Breast epithelium (tissue), 4 donors: Measurements from ENCODE around the gene FAM221B. TPM values are rescaled to one million over a fixed set of nuclear protein-coding genes. Genes with fewer than 3 reads are reported as not detected.

ENCODE experiments used
- DNase-seq, 2 donors: peaks; one replicate each; pipeline ENCODE4 v3.0.0-alpha.2; 2019; ENCODE audit warnings: low spot score in 2 of 2
- H3K27ac ChIP-seq, 2 donors: fragments of 200-600 bp; sonication (generic) in 1 of 2; one replicate each; pipeline ENCODE4 v1.5.1; 2016 to 2019; ENCODE audit warnings: mild to moderate bottlenecking in 1 of 2
- H3K27me3 ChIP-seq, 2 donors: fragments of 200-600 bp; sonication (generic) in 1 of 2; one replicate each; pipeline versions ENCODE4 v1.5.1 to v1.6.0; 2017 to 2019; ENCODE audit warnings: control low read depth in 1 of 2, mild to moderate bottlenecking in 1 of 2
- H3K36me3 ChIP-seq: fragments of 200-600 bp; one replicate; pipeline ENCODE4 v1.5.1; 2019
- H3K4me1 ChIP-seq, 2 donors: fragments of 200-600 bp; sonication (generic); one replicate each; pipeline ENCODE4 v1.5.1; 2016 to 2019; ENCODE audit warnings: control low read depth in 1 of 2
- H3K4me3 ChIP-seq, 3 donors: fragments of 200-600 bp; sonication (generic); 1 replicate in 2 of 3; 2 replicates in 1 of 3; pipeline ENCODE4 v1.5.1; 2016 to 2019; ENCODE audit warnings: mild to moderate bottlenecking in 3 of 3, moderate library complexity in 2 of 3
- H3K9me3 ChIP-seq, 2 donors: fragments of 200-600 bp; sonication (generic) in 1 of 2; one replicate each; pipeline ENCODE4 v1.5.1; 2016 to 2019; ENCODE audit warnings: control low read depth in 1 of 2
- POLR2A ChIP-seq: fragments of 450-650 bp; IDR thresholded peaks from one replicate; pipeline ENCODE4 v1.6.1; 2016; ENCODE audit warnings: antibody characterized with exemption, mild to moderate bottlenecking, moderate library complexity
- POLR2AphosphoS5 ChIP-seq, 3 donors: sonication (generic); formaldehyde crosslinking; IDR thresholded peaks; one replicate each; pipeline ENCODE4 v1.6.1; 2017; ENCODE audit warnings: antibody characterized with exemption in 3 of 3
- intact Hi-C: fragments of 100-400 bp; cut with DNase I; formaldehyde crosslinking; loops from one replicate; pipeline ENCODE4 v1.15.1; 2023; ENCODE audit warnings: low total_unique reads
- total RNA-seq, 3 donors: library from RNA; depleted of rRNA; stranded (reverse); fragments of >200 nt; gene quantifications; one replicate each; pipeline ENCODE4 v1.1.0, GENCODE V29; 2016
- TF ChIP-seq, protein P1 (sequence below), 3 donors: fragments of 450-650 bp; IDR thresholded peaks; one replicate each; pipeline ENCODE4 v1.5.1; 2016 to 2017; ENCODE audit warnings: antibody characterized with exemption in 3 of 3, mild to moderate bottlenecking in 3 of 3, moderate library complexity in 3 of 3

The FAM221B gene
- total RNA-seq, 3 donors from 2014 or later: 0.15 TPM; not detected in 2

- Histone ChIP-seq H3K36me3 (no peaks in the 10 kb centered on the region), H3K4me3 (no peak overlapping the region), H3K4me1 (no peaks in the 10 kb centered on the region), H3K27ac (no peak overlapping the region), H3K27me3 (no peaks in the 10 kb centered on the region), H3K9me3 (no peaks in the 10 kb centered on the region)
- intact Hi-C loops: no loop called here
- DNase-seq: no peak
- TF ChIP-seq, protein P1, sequence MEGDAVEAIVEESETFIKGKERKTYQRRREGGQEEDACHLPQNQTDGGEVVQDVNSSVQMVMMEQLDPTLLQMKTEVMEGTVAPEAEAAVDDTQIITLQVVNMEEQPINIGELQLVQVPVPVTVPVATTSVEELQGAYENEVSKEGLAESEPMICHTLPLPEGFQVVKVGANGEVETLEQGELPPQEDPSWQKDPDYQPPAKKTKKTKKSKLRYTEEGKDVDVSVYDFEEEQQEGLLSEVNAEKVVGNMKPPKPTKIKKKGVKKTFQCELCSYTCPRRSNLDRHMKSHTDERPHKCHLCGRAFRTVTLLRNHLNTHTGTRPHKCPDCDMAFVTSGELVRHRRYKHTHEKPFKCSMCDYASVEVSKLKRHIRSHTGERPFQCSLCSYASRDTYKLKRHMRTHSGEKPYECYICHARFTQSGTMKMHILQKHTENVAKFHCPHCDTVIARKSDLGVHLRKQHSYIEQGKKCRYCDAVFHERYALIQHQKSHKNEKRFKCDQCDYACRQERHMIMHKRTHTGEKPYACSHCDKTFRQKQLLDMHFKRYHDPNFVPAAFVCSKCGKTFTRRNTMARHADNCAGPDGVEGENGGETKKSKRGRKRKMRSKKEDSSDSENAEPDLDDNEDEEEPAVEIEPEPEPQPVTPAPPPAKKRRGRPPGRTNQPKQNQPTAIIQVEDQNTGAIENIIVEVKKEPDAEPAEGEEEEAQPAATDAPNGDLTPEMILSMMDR (IDR thresholded peaks at IDR 0.05): no peak
- no peak for TF ChIP-seq POLR2A
- no peak for TF ChIP-seq POLR2AphosphoS5 (IDR thresholded peaks at IDR 0.05)
These were observed 31.0 kb downstream of the FAM221B start for GRCh38 chr9:35797311-35798109.

DNA sequence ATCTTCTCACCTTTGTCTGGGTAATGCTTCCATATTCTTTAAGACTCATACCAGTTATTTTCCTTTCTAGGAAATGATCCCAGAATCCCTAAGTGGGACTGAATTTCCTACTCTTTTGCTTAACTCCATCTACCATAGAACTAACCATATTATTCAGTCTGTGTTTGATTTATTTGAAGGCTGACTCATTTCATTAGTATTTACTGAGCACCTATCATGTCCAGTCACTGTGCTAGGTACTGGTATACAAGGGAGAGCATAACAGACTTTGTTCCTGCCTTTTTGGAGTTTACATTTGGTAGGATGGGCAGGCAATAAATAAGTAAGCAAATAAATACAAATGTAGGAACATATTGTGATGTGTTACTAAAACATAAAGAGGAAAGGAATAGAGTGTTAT is 32.8 kb downstream of the FAM221B start:
- no peak overlapping the region for H3K27ac ChIP-seq
- no peaks in the 10 kb centered on the region for H3K27me3 ChIP-seq
- H3K4me3 ChIP-seq: no peak overlapping the region
- no peaks in the 10 kb centered on the region for H3K36me3 ChIP-seq
- no peak for DNase-seq
- intact Hi-C loops: no loop called here
- H3K9me3 ChIP-seq: no peaks in the 10 kb centered on the region
- no peak for TF ChIP-seq POLR2A
- H3K4me1 ChIP-seq: peaks cover 0 to 2% of the 10 kb centered on the region in 2 donors

DNA sequence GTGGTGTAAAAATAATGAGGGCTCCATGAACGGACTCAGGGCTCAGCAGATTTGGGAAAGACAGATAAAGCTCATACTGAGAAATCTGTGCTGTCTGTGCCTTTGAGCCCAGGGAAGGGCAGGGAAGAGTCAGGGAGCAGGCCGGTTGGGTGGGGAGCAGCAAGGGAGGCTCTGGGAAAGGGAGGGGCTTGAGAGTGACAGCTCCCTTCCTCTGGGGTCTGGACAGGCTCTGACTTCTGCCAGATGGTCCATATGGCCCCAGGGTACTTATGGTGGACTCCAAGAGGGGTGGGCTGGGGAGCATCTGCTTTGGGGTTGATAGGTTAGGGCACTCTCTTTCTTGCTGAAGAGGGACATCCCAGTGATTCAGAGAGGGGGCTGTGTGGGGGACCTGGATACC is 35.1 kb downstream of the FAM221B start:
- peak overlapping the region in 1 of 3 donors; percentile 31 for H3K4me3 ChIP-seq
- H3K36me3 ChIP-seq: no peaks in the 10 kb centered on the region
- H3K9me3 ChIP-seq: no peaks in the 10 kb centered on the region
- peak overlapping the region in 1 of 2 donors; percentile 20 for H3K27ac ChIP-seq
- DNase-seq: no peak
- intact Hi-C loops: loop anchor here (5.0 kb wide), 1 partner anchor 94 kb away; no protein-coding TSS in a partner anchor
- no peak for TF ChIP-seq POLR2A
- TF ChIP-seq POLR2AphosphoS5 (IDR thresholded peaks at IDR 0.05): no peak
- TF ChIP-seq, protein P1 (IDR thresholded peaks at IDR 0.05): no peak
- no peaks in the 10 kb centered on the region for H3K27me3 ChIP-seq
- H3K4me1 ChIP-seq: peaks cover 0 to 4% of the 10 kb centered on the region in 2 donors

GRCh38 chr9:35792826-35793225 is 35.7 kb downstream of the FAM221B start:
- no peak for DNase-seq
- H3K4me1 ChIP-seq: peaks cover 0 to 4% of the 10 kb centered on the region in 2 donors
- peak overlapping the region in 2 of 3 donors; percentile 56 to 81 for H3K4me3 ChIP-seq
- H3K36me3 ChIP-seq: no peaks in the 10 kb centered on the region
- no peaks in the 10 kb centered on the region for H3K9me3 ChIP-seq
- H3K27ac ChIP-seq: peak overlapping the region in 1 of 2 donors; percentile 91
- no peaks in the 10 kb centered on the region for H3K27me3 ChIP-seq
- intact Hi-C loops: loop anchor here (5.0 kb wide), 1 partner anchor 94 kb away; no protein-coding TSS in a partner anchor
- TF ChIP-seq POLR2AphosphoS5 (IDR thresholded peaks at IDR 0.05): no peak
- no peak for TF ChIP-seq POLR2A
- TF ChIP-seq, protein P1 (IDR thresholded peaks at IDR 0.05): no peak

DNA sequence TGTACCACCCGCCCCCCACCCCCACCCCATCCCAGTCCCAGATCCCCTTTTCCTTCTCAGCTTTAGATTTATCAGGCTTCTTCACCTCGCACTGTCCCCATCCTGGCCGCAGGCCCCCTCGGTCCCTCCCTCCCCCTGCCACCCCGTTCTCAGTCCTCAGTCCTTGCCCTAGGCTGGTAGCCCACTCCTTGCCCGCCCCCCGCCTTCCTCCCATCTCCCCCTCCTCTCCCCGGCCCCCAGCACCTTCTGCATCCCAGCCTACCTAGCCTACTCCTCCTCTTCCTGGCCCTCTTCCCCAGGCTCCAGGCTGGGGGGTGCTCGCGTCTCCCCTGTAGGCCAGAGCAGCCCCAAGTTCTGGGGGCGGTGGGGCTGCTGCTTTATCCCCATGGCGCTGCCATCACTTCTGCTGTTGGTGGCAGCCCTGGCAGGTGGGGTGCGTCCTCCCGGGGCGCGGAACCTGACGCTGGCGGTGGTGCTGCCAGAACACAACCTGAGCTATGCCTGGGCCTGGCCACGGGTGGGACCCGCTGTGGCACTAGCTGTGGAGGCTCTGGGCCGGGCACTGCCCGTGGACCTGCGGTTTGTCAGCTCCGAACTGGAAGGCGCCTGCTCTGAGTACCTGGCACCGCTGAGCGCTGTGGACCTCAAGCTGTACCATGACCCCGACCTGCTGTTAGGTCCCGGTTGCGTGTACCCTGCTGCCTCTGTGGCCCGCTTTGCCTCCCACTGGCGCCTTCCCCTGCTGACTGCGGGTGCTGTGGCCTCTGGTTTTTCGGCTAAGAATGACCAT is 36.3 kb downstream of the FAM221B start:
- H3K27ac ChIP-seq: peak overlapping the region; percentile 52 to 91
- no peak for DNase-seq
- intact Hi-C loops: loop anchor here (5.0 kb wide), 1 partner anchor 95 kb away; no protein-coding TSS in a partner anchor
- H3K27me3 ChIP-seq: no peaks in the 10 kb centered on the region
- H3K36me3 ChIP-seq: no peaks in the 10 kb centered on the region
- peaks cover 0 to 4% of the 10 kb centered on the region in 2 donors for H3K4me1 ChIP-seq
- peak overlapping the region; percentile 56 to 81 (median 56) for H3K4me3 ChIP-seq
- H3K9me3 ChIP-seq: no peaks in the 10 kb centered on the region
- TF ChIP-seq POLR2A: no peak
